GM12878 (cell line): ENCODE data around the gene TRIM63. TPM values are rescaled to one million over a fixed set of nuclear protein-coding genes. Genes with fewer than 3 reads are reported as not detected.

Source experiments
- ASH2L ChIP-seq: fragments of 300-600, 200-600 bp; sonication (generic); IDR thresholded peaks from 2 replicates; pipeline ENCODE4 v1.6.1; 2017; ENCODE audit warnings: low read depth, mild to moderate bottlenecking, borderline replicate concordance
- CBX5 ChIP-seq: sonication (generic); IDR thresholded peaks from 2 replicates; pipeline ENCODE4 v1.6.1; 2016; ENCODE audit warnings: low read depth, moderate library complexity, mild to moderate bottlenecking, inconsistent platforms
- CEBPB ChIP-seq, 2 experiments: fragments of 150-350 bp in 1 of 2; IDR thresholded peaks; 2 replicates each; pipeline ENCODE4 v1.6.1; 2012 to 2014; ENCODE audit warnings: low read depth in 2 of 2, low read length in 2 of 2, borderline replicate concordance in 1 of 2, inconsistent platforms in 1 of 2
- CHD2 ChIP-seq: IDR thresholded peaks from 2 replicates; pipeline ENCODE4 v1.6.1; 2011; ENCODE audit warnings: low read depth, low read length, improper control_type of control experiment, borderline replicate concordance
- EED ChIP-seq: sonication (generic); IDR thresholded peaks from 2 replicates; pipeline ENCODE4 v1.6.1; 2016; ENCODE audit warnings: antibody characterized with exemption, low read depth
- IKZF1 ChIP-seq: fragments of 450-650 bp; conservative IDR thresholded peaks from 2 replicates; pipeline ENCODE4 v1.6.1; 2017; ENCODE audit warnings: antibody characterized with exemption, mild to moderate bottlenecking
- IRF5 ChIP-seq: fragments of 450-650 bp; IDR thresholded peaks from 2 replicates; pipeline ENCODE4 v1.6.1; 2017; ENCODE audit warnings: borderline replicate concordance
- JUND ChIP-seq: IDR thresholded peaks from 2 replicates; pipeline ENCODE4 v1.6.1; 2012; ENCODE audit warnings: low read depth, mild to moderate bottlenecking, low read length, improper control_type of control experiment, moderate library complexity
- KLF5 ChIP-seq: fragments of 450-650 bp; IDR thresholded peaks from 2 replicates; pipeline ENCODE4 v1.6.1; 2014; ENCODE audit warnings: mild to moderate bottlenecking; ENCODE audit not compliant: partially characterized antibody
- NR2F1 ChIP-seq: fragments of 450-650 bp; conservative IDR thresholded peaks from 2 replicates; pipeline ENCODE4 v1.6.1; 2017; ENCODE audit warnings: mild to moderate bottlenecking
- PAX8 ChIP-seq: fragments of 450-650 bp; IDR thresholded peaks from 2 replicates; pipeline ENCODE4 v1.6.1; 2017; ENCODE audit warnings: mild to moderate bottlenecking, moderate library complexity
- POLR2A ChIP-seq: IDR thresholded peaks from 2 replicates; pipeline ENCODE4 v1.6.1; 2011; ENCODE audit warnings: low read depth, mild to moderate bottlenecking, low read length
- RAD21 ChIP-seq: IDR thresholded peaks from 2 replicates; pipeline ENCODE4 v1.6.1; 2011; ENCODE audit warnings: mild to moderate bottlenecking, low read depth, low read length, moderate library complexity; ENCODE audit not compliant: insufficient read depth
- RAD51 ChIP-seq: fragments of 450-650 bp; IDR thresholded peaks from 2 replicates; pipeline ENCODE4 v1.6.1; 2016; ENCODE audit warnings: moderate library complexity, mild to moderate bottlenecking, inconsistent platforms
- RCOR1 ChIP-seq: conservative IDR thresholded peaks from 2 replicates; pipeline ENCODE4 v1.6.1; 2012; ENCODE audit warnings: low read depth, low read length, improper control_type of control experiment
- RUNX3 ChIP-seq: IDR thresholded peaks from 2 replicates; pipeline ENCODE4 v1.6.1; 2012; ENCODE audit warnings: low read length, inconsistent platforms
- SIN3A ChIP-seq: IDR thresholded peaks from 2 replicates; pipeline ENCODE4 v1.6.1; 2012; ENCODE audit warnings: low read depth, low read length, improper control_type of control experiment
- SMAD5 ChIP-seq: IDR thresholded peaks from 2 replicates; pipeline ENCODE4 v1.6.1; 2016; ENCODE audit warnings: antibody characterized with exemption, low read depth
- TARDBP ChIP-seq: IDR thresholded peaks from 2 replicates; pipeline ENCODE4 v1.6.1; 2016; ENCODE audit warnings: borderline replicate concordance
- TBL1XR1 ChIP-seq: IDR thresholded peaks from 2 replicates; pipeline ENCODE4 v1.6.1; 2012; ENCODE audit warnings: low read depth, low read length, improper control_type of control experiment
- USF1 ChIP-seq: IDR thresholded peaks from 2 replicates; pipeline ENCODE4 v1.6.1; 2011; ENCODE audit warnings: borderline replicate concordance, low read depth, mild to moderate bottlenecking, moderate library complexity, mixed read lengths, low read length; ENCODE audit not compliant: insufficient read depth; ENCODE audit errors: extremely low read length
- ZNF24 ChIP-seq: fragments of 450-650 bp; IDR thresholded peaks from 2 replicates; pipeline ENCODE4 v1.6.1; 2017; ENCODE audit warnings: antibody characterized with exemption, mild to moderate bottlenecking
- polyA plus RNA-seq, 11 experiments: library from polyadenylated mRNA; depleted of rRNA in 4 of 11; unstranded in 6 of 11; stranded (reverse) in 5 of 11; fragments of >200 nt; fragmentation: Nextera tagmentation in 4 of 11; fragmentation: Illumina TruSeq in 1 of 11; extraction: Ambion mirVana in 4 of 11; extraction: Trizol in 1 of 11; gene quantifications; 1 replicate in 1 of 11; 2 replicates in 10 of 11; pipeline versions ENCODE4 v1.2.1 to v1.2.3, GENCODE V29; 2011 to 2016; ENCODE audit warnings: inconsistent platforms in 2 of 11, missing spikeins in 2 of 11, low read depth in 1 of 11
- total RNA-seq, 4 experiments: library from RNA; depleted of rRNA in 3 of 4; stranded (reverse); fragments of >200 nt in 3 of 4; fragmentation: Illumina TruSeq in 1 of 4; extraction: Trizol in 1 of 4; gene quantifications; 2 replicates each; pipeline versions ENCODE4 v1.2.1 to v1.2.3, GENCODE V29; 2013 to 2021
- TF ChIP-seq, protein P1 (sequence below): IDR thresholded peaks from 2 replicates; pipeline ENCODE4 v1.6.1; 2011; ENCODE audit warnings: borderline replicate concordance, low read depth, mild to moderate bottlenecking, moderate library complexity, low read length; ENCODE audit not compliant: insufficient read depth, poor library complexity, severe bottlenecking
- TF ChIP-seq, protein P2 (sequence below): IDR thresholded peaks from 2 replicates; pipeline ENCODE4 v1.6.1; 2011; ENCODE audit warnings: low read depth, mild to moderate bottlenecking, low read length, moderate library complexity, borderline replicate concordance; ENCODE audit errors: extremely low read depth
- TF ChIP-seq, protein P3 (sequence below): fragments of 450-650 bp; IDR thresholded peaks from 2 replicates; pipeline ENCODE4 v1.6.1; 2016; ENCODE audit warnings: mild to moderate bottlenecking

The TRIM63 gene
- total and polyA plus RNA-seq, 10 of the 15 experiments (the other 5 are each of a cell fraction or from before 2014, with no cell fraction given): not detected

DNA sequence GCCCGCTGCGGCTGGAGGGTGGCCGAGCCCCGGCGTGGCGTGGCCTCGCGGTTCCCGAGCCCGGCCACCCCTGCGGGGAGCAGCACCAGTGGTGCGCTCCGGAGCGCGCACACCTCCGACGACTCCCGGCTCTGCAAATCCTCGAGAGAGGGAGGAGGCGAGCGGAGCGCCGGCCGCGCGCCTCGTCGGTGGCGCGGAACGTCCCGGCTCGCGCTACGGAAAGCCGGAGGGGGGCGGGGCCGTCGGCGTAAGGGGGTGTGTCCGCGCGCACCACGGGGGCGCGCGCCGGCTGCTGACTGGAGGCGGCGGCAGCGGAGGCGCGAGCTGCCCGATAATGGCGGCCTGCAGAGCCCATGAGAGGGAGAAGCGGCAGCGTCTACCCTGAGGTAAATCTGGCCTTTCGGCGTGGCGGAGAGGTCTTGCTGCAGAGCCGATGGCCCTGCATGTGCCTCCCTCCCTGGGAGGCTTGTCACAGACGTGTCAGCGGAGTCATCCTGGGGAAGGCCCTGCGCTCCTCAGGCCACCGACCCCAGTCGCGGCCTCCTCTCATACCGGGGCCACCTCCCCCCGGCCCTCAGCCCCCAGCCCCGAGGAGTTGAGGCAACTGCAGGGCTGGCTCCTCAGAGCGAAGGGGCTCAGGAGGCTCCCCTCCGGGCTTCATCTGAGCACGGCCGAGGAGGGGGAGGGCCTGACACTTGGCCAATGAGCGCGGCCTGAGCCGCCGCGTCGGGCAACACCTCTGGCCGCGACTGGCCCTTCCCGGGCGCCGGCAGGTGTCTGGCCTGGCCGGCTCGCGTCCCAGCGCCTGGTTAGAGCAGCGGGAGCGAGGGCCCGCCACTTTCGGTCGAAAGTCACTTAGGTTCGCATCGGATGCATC is 44.3 kb upstream of the TRIM63 start, which contains the start of gene PDIK1L (continued):
- TF ChIP-seq SMAD5 (no peak), RUNX3 (peak; percentile 48), RCOR1 (no peak), USF1 (peak; percentile 67), KLF5 (no peak), RAD51 (no peak), RAD21 (no peak), JUND (peak; percentile 91; the same call in 1 of the 2 replicates), CHD2 (0 out of 2 replicates have a peak, but pooled peaks have one; percentile 34), TARDBP (0 out of 2 replicates have a peak, but pooled peaks have one; percentile 33), ASH2L (peak; percentile 56; the same call in 1 of the 2 replicates), SIN3A (peak; percentile 65; the same call in 1 of the 2 replicates), TBL1XR1 (0 out of 2 replicates have a peak, but pooled peaks have one; percentile 12), CEBPB (IDR thresholded peaks at IDR 0.05; ENCODE audit: borderline replicate concordance in 1 of 2, low read depth in 2 of 2, low read length in 2 of 2) (no peak), POLR2A (peak; percentile 88), EED (no peak), IRF5 (no peak), CBX5 (no peak), NR2F1 (no peak; the same call in 1 of the 2 replicates), IKZF1 (peak; percentile 70), ZNF24 (0 out of 2 replicates have a peak, but pooled peaks have one; percentile 12), PAX8 (no peak)
- TF ChIP-seq, protein P1, sequence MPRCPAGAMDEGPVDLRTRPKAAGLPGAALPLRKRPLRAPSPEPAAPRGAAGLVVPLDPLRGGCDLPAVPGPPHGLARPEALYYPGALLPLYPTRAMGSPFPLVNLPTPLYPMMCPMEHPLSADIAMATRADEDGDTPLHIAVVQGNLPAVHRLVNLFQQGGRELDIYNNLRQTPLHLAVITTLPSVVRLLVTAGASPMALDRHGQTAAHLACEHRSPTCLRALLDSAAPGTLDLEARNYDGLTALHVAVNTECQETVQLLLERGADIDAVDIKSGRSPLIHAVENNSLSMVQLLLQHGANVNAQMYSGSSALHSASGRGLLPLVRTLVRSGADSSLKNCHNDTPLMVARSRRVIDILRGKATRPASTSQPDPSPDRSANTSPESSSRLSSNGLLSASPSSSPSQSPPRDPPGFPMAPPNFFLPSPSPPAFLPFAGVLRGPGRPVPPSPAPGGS: no peak
- TF ChIP-seq, protein P2, sequence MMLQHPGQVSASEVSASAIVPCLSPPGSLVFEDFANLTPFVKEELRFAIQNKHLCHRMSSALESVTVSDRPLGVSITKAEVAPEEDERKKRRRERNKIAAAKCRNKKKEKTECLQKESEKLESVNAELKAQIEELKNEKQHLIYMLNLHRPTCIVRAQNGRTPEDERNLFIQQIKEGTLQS: peak; percentile 43; the same call in 1 of the 2 replicates
- TF ChIP-seq, protein P3, sequence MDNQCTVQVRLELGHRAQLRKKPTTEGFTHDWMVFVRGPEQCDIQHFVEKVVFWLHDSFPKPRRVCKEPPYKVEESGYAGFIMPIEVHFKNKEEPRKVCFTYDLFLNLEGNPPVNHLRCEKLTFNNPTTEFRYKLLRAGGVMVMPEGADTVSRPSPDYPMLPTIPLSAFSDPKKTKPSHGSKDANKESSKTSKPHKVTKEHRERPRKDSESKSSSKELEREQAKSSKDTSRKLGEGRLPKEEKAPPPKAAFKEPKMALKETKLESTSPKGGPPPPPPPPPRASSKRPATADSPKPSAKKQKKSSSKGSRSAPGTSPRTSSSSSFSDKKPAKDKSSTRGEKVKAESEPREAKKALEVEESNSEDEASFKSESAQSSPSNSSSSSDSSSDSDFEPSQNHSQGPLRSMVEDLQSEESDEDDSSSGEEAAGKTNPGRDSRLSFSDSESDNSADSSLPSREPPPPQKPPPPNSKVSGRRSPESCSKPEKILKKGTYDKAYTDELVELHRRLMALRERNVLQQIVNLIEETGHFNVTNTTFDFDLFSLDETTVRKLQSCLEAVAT: no peak
